Activated T-cell treated with anti-CD3 and anti-CD28 coated beads for 48 hours (primary cell): ENCODE data around the gene TRPC4.
"Not testable (repeated sequence)": the region's sequence is repeated elsewhere in the genome, so short reads cannot be mapped to it uniquely, and the experiment has no call there.

Experiments
- DNase-seq: peaks from one replicate; pipeline ENCODE4 v3.0.0-alpha.2; 2020; ENCODE audit warnings: low read depth

Gene TRPC4

GRCh38 chr13:37601648-37602440, 267.7 kb downstream of the TRPC4 start:
- DNase-seq = no peak

DNA sequence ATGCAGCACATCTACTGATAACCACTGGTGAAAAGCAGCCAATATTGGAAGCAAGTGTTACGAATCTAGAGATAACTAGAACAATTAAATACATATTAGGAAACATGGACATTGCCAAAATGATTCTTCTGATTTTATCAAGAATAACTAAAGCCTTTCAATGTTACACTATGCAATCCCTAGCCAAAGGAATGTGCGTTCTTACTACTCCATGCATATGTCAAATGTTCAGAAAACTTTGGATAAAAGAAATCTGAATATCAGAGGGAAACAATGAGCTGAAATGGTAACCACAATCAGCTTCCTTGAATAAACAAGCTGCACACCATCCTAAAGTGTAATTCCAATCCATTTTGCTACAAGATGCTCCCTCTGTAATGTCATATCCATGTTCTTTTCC, 270.1 kb downstream of the TRPC4 start:
- no peak for DNase-seq

DNA sequence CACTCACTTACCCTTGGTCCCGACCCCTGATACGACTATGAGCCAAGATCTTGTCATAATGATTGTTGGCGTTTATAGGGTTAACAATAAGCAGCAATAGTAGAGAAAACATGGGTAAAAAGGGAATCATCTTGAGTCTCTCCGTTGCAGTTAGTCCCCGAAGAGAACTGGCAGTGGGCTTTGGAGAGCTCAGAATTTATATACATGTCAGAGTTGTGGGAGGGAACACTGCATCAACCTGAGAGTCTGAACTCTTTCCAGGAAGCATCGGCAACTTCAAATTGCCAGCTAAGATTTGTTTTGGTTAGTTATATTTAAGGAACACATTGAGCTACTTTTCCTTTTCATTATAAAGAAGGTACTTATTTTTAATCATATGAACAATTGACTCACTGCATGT, 271.0 kb downstream of the TRPC4 start, which contains the start of gene POSTN:
TSS of gene POSTN (minus strand) at position 172 of the 400 bp plus-strand sequence. CDS start at position 130, 42 bp downstream.
- DNase-seq = no peak

DNA sequence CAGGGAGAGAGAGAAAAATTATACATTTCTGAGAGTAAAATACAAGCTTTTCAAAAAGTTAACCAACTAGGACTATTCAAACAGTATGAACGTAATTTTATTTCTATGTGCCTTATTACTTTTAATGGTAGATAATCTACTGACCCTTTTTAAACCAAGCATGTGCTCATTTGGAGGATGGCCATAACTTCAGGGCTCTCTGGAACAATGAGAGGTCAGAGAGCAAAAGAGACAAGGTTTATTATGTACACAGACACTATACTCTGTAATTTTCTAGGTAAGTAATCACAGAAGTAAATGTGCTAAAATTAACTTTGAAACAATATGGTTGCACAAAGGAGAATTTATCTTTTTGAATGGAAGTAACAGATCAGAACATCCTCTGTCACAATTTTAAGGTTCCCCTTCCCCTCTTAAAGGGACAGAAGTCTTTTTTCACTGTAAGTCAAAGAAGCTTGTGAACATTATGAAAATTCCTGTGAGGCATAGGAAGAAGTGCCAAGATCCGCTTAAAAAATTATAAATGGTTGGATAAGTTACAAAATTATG, 272.0 kb downstream of the TRPC4 start:
- no peak for DNase-seq

- no peak for DNase-seq
These were observed 272.8 kb downstream of the TRPC4 start for GRCh38 chr13:37596805-37597204.

DNA sequence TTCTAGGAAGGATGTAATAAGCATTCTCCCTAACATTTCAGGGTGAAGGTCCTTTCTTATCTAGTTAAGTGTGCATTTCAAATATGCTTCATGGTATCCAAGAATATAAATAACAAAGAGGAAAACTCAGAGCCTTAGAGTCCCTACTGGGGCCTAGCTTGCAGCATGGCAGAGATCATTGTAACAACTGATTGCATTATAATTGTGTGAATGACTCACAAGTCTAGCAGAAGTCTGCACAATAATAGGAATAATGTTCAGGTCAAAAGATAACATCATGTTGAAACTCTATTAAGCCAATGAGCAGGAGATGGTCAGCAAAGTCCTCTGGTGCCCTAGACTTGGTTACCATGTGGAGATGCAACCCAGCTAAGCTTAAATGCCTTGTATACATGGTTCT, 274.4 kb downstream of the TRPC4 start:
- no peak for DNase-seq

GRCh38 chr13:37594550-37594949, 275.0 kb downstream of the TRPC4 start:
- no peak for DNase-seq

- DNase-seq = not testable (repeated sequence)
These were observed 280.2 kb downstream of the TRPC4 start for GRCh38 chr13:37589381-37589780.

DNA sequence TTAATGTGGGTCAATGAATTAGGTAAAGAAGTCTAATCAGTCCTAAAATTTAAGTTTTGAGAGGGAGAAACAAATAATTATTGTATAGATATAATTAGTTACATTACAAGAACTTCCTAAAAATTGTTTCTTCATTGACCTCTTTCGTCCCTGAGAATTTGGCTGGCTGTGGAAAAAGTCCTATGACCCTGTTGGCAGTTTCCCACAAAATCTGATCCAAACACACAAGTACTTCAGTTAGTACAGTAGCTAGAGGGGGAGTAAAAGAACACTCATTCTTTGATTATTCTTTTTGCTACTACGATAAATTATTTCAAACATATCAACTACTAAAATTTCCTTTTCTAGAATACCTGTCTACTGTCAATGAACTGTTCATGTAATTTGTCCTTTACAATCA, 282.3 kb downstream of the TRPC4 start:
- DNase-seq = no peak
